T-cell (primary cell): ENCODE measurements around the gene SCAF1. TPM values are rescaled to one million over a fixed set of nuclear protein-coding genes. Genes with fewer than 3 reads are reported as not detected.

Experiments
- ATAC-seq, 4 experiments: fragments of 200-7000 bp in 3 of 4; fragments of 150-1000 bp in 1 of 4; cut with Tn5 transposase; replicated peaks in 1 of 4; 1 replicate in 3 of 4; 2 replicates in 1 of 4; pipeline ENCODE4 v1.10.0; 2021; ENCODE audit warnings: moderate library complexity in 3 of 4, mild to moderate bottlenecking in 2 of 4, moderate number of reproducible peaks in 1 of 4
- CTCF ChIA-PET, 2 donors: fragments of 300-600 bp; sonication (Branson Sonifier 250); formaldehyde crosslinking; loops; one replicate each; lab custom pipeline; 2022; ENCODE audit warnings: antibody characterized with exemption in 2 of 2; lab: Charles Lee
- POLR2A ChIA-PET, 2 donors: fragments of 300-600 bp; sonication (Branson Sonifier 250); formaldehyde crosslinking; loops; one replicate each; lab custom pipeline; 2022; ENCODE audit warnings: antibody characterized with exemption in 2 of 2; lab: Charles Lee
- DNase-seq, 35 experiments: peaks; one replicate each; pipeline versions ENCODE4 v3.0.0 to v3.0.0-alpha.2; 2013 to 2023
- H3K27ac ChIP-seq: one replicate; pipeline ENCODE4 v1.5.1; 2013; ENCODE audit warnings: low read length
- H3K27me3 ChIP-seq, 2 experiments: replicated peaks in 1 of 2; 1 replicate in 1 of 2; 2 replicates in 1 of 2; pipeline versions ENCODE4 v1.6.1 to v1.7.0; 2013; ENCODE audit warnings: low read length in 1 of 2, mixed read lengths in 1 of 2; ENCODE audit not compliant: control insufficient read depth in 2 of 2, insufficient read depth in 2 of 2; ENCODE audit errors: extremely low read depth in 1 of 2
- H3K36me3 ChIP-seq, 2 donors: 1 replicate in 1 of 2; 2 replicates in 1 of 2; pipeline versions ENCODE4 v1.6.1 to v1.7.0; 2013; ENCODE audit warnings: low read length in 1 of 2; ENCODE audit not compliant: control insufficient read depth in 2 of 2, insufficient read depth in 1 of 2; ENCODE audit errors: extremely low read depth in 1 of 2
- H3K4me1 ChIP-seq, 2 experiments: 1 replicate in 1 of 2; 2 replicates in 1 of 2; pipeline versions ENCODE4 v1.6.1 to v1.7.0; 2013; ENCODE audit warnings: low read length in 2 of 2, mixed read lengths in 1 of 2; ENCODE audit not compliant: insufficient read depth in 2 of 2, control insufficient read depth in 1 of 2; ENCODE audit errors: extremely low read depth in 1 of 2
- H3K4me3 ChIP-seq, 2 donors: 1 replicate in 1 of 2; 2 replicates in 1 of 2; pipeline versions ENCODE4 v1.5.1 to v1.7.0; 2013; ENCODE audit warnings: mild to moderate bottlenecking in 2 of 2, low read length in 1 of 2, moderate library complexity in 1 of 2; ENCODE audit not compliant: control insufficient read depth in 1 of 2; ENCODE audit errors: extremely low read depth in 1 of 2
- H3K9me3 ChIP-seq: 2 replicates; pipeline ENCODE4 v1.7.0; 2013
- H3K27ac Mint-ChIP-seq, 2 donors: one replicate each; pipeline ENCODE4 v1.8.0; 2020 to 2021; ENCODE audit warnings: mild to moderate bottlenecking in 2 of 2, mixed read lengths in 2 of 2
- H3K27me3 Mint-ChIP-seq, 2 donors: one replicate each; pipeline ENCODE4 v1.8.0; 2021 to 2022; ENCODE audit warnings: mixed read lengths in 2 of 2
- H3K36me3 Mint-ChIP-seq: one replicate; pipeline ENCODE4 v1.8.0; 2021; ENCODE audit warnings: mixed read lengths
- H3K4me1 Mint-ChIP-seq, 3 donors: one replicate each; pipeline ENCODE4 v1.8.0; 2020 to 2022; ENCODE audit warnings: mixed read lengths in 3 of 3, mild to moderate bottlenecking in 1 of 3
- H3K4me3 Mint-ChIP-seq, 3 donors: one replicate each; pipeline ENCODE4 v1.8.0; 2020 to 2022; ENCODE audit warnings: mild to moderate bottlenecking in 3 of 3, mixed read lengths in 3 of 3, moderate library complexity in 3 of 3
- H3K9me3 Mint-ChIP-seq, 3 donors: one replicate each; pipeline ENCODE4 v1.8.0; 2020 to 2022; ENCODE audit warnings: mixed read lengths in 3 of 3
- WGBS: methylation state at CpG from one replicate; pipeline ENCODE4 v1.1.5; 2013; ENCODE audit warnings: missing lambda C conversion rate; ENCODE audit not compliant: insufficient coverage; 5-methylcytosine and 5-hydroxymethylcytosine counted together
- total RNA-seq, 35 experiments: library from RNA in 6 of 35; stranded (reverse) in 6 of 35; fragments of 120-200 nt in 1 of 35; gene quantifications; one replicate each; pipeline versions ENCODE4 v1.2.1 to v1.2.4 and lab custom pipeline; 2013 to 2026

SCAF1 gene
- total RNA-seq, 5 donors from 2014 or later (not counting 1 experiment from before 2014, with no cell fraction given) = 40.0 to 81.9 (median 75.4) TPM

- H3K27ac ChIP-seq = no peak overlapping the region
- DNase-seq = no peak
- Mint-ChIP-seq H3K36me3 (peaks cover 21% of the 10 kb centered on the region), H3K4me3 (no peak overlapping the region), H3K4me1 (peaks cover 22 to 32% (median 31%) of the 10 kb centered on the region in 3 donors), H3K9me3 (no peaks in the 10 kb centered on the region), H3K27me3 (no peaks in the 10 kb centered on the region), H3K27ac (no peak overlapping the region)
- WGBS = 90% methylated on average over 19 of the region's 35 CpGs
- H3K36me3 ChIP-seq = peaks cover 27 to 49% of the 10 kb centered on the region in 2 donors
- H3K9me3 ChIP-seq = no peaks in the 10 kb centered on the region
- peaks cover 7 to 42% of the 10 kb centered on the region in 2 experiments for H3K4me1 ChIP-seq
- ChIA-PET CTCF (interaction anchor here (0.6 kb wide), 3 partner anchors 17 to 706 kb away, joined by 4 to 6 read pairs (median 6); no protein-coding TSS in a partner anchor), POLR2A (interaction anchor here in 1 of 2 donors (0.6 kb wide), 1 partner anchor 57 kb away, joined by 4 read pairs; no protein-coding TSS in a partner anchor)
- no peaks in the 10 kb centered on the region for H3K27me3 ChIP-seq
- H3K4me3 ChIP-seq = no peak overlapping the region
- no peak for ATAC-seq
These were observed 46.8 kb upstream of the SCAF1 start for GRCh38 chr19:49594993-49595818.

- POLR2A ChIA-PET = no interaction called here
- H3K36me3 Mint-ChIP-seq = peaks cover 25% of the 10 kb centered on the region
- no peaks in the 10 kb centered on the region for H3K9me3 ChIP-seq
These were observed 46.1 kb upstream of the SCAF1 start for GRCh38 chr19:49595819-49596404.

GRCh38 chr19:49596407-49596806 is 45.6 kb upstream of the SCAF1 start:
- ATAC-seq = no peak
- no peaks in the 10 kb centered on the region for H3K27me3 Mint-ChIP-seq
- peaks cover 25 to 37% (median 37%) of the 10 kb centered on the region in 3 donors for H3K4me1 Mint-ChIP-seq
- no peak overlapping the region for H3K4me3 ChIP-seq
- peaks cover 27 to 59% of the 10 kb centered on the region in 2 donors for H3K36me3 ChIP-seq
- H3K9me3 Mint-ChIP-seq = no peaks in the 10 kb centered on the region
- DNase-seq = no peak
- no peaks in the 10 kb centered on the region for H3K9me3 ChIP-seq
- H3K4me1 ChIP-seq = peaks cover 7 to 34% of the 10 kb centered on the region in 2 experiments
- H3K36me3 Mint-ChIP-seq = peaks cover 28% of the 10 kb centered on the region
- 96% methylated on average over 12 of the region's 15 CpGs for WGBS
- no peak overlapping the region for H3K4me3 Mint-ChIP-seq
- ChIA-PET POLR2A (no interaction called here), CTCF (no interaction called here)
- H3K27ac Mint-ChIP-seq = no peak overlapping the region
- no peaks in the 10 kb centered on the region for H3K27me3 ChIP-seq
- H3K27ac ChIP-seq = no peak overlapping the region

More at GRCh38 chr19:49595819-49596404, 46.1 kb upstream of the SCAF1 start:
- H3K4me3 Mint-ChIP-seq = no peak overlapping the region
- H3K4me3 ChIP-seq = no peak overlapping the region
- ATAC-seq (no peak), DNase-seq (no peak)
- H3K27me3 ChIP-seq = no peaks in the 10 kb centered on the region
- H3K27ac ChIP-seq = no peak overlapping the region
- 95% methylated on average over 25 of the region's 32 CpGs for WGBS
- no peaks in the 10 kb centered on the region for H3K9me3 Mint-ChIP-seq
- H3K4me1 ChIP-seq = peaks cover 7 to 34% of the 10 kb centered on the region in 2 experiments
- no peak overlapping the region for H3K27ac Mint-ChIP-seq
- peaks cover 27 to 55% of the 10 kb centered on the region in 2 donors for H3K36me3 ChIP-seq
- CTCF ChIA-PET = interaction anchor here in 1 of 2 donors (0.6 kb wide), 2 partner anchors 16 to 44 kb away, joined by 6 read pairs; no protein-coding TSS in a partner anchor
- H3K4me1 Mint-ChIP-seq = peaks cover 23 to 34% (median 33%) of the 10 kb centered on the region in 3 donors
- H3K27me3 Mint-ChIP-seq = no peaks in the 10 kb centered on the region

- WGBS = 98% methylated on average over 60 of the region's 65 CpGs
- Histone ChIP-seq H3K9me3 (no peaks in the 10 kb centered on the region), H3K4me3 (no peak overlapping the region), H3K27ac (no peak overlapping the region), H3K36me3 (peaks cover 31 to 64% of the 10 kb centered on the region in 2 donors), H3K27me3 (no peaks in the 10 kb centered on the region), H3K4me1 (peaks cover 7 to 36% of the 10 kb centered on the region in 2 experiments)
- ATAC-seq = no peak
- Mint-ChIP-seq H3K36me3 (peaks cover 28% of the 10 kb centered on the region), H3K9me3 (no peaks in the 10 kb centered on the region), H3K27me3 (no peaks in the 10 kb centered on the region), H3K27ac (no peak overlapping the region), H3K4me1 (peaks cover 29 to 39% (median 37%) of the 10 kb centered on the region in 3 donors), H3K4me3 (no peak overlapping the region)
- POLR2A ChIA-PET = no interaction called here
- no peak for DNase-seq
- CTCF ChIA-PET = no interaction called here
These were observed 44.9 kb upstream of the SCAF1 start for GRCh38 chr19:49596954-49597702.

GRCh38 chr19:49597703-49597974 is 44.4 kb upstream of the SCAF1 start:
- peaks cover 32 to 69% of the 10 kb centered on the region in 2 donors for H3K36me3 ChIP-seq
- H3K27me3 ChIP-seq = no peaks in the 10 kb centered on the region
- DNase-seq (no peak), ATAC-seq (no peak)
- ChIA-PET CTCF (no interaction called here), POLR2A (no interaction called here)
- H3K27ac ChIP-seq = no peak overlapping the region
- peaks cover 5 to 36% of the 10 kb centered on the region in 2 experiments for H3K4me1 ChIP-seq
- 96% methylated on average over 25 of the region's 29 CpGs for WGBS
- peaks cover 27 to 34% (median 33%) of the 10 kb centered on the region in 3 donors for H3K4me1 Mint-ChIP-seq
- no peak overlapping the region for H3K4me3 Mint-ChIP-seq
- no peak overlapping the region for H3K4me3 ChIP-seq
- H3K9me3 Mint-ChIP-seq = no peaks in the 10 kb centered on the region
- H3K36me3 Mint-ChIP-seq = peaks cover 28% of the 10 kb centered on the region
- no peak overlapping the region for H3K27ac Mint-ChIP-seq
- no peaks in the 10 kb centered on the region for H3K27me3 Mint-ChIP-seq
- no peaks in the 10 kb centered on the region for H3K9me3 ChIP-seq
